Measurements from ENCODE around the gene ZFR. TPM values are rescaled to one million over a fixed set of nuclear protein-coding genes. Genes with fewer than 3 reads are reported as not detected.
A peak's percentile ranks its signal among the peaks of the same experiment; 100 is the strongest.

The ZFR gene
- total and polyA plus RNA-seq, 9 of the 15 experiments (the other 6 are each of a cell fraction or from before 2014, with no cell fraction given): 35.5 to 108 (median 71.1) TPM

DNA sequence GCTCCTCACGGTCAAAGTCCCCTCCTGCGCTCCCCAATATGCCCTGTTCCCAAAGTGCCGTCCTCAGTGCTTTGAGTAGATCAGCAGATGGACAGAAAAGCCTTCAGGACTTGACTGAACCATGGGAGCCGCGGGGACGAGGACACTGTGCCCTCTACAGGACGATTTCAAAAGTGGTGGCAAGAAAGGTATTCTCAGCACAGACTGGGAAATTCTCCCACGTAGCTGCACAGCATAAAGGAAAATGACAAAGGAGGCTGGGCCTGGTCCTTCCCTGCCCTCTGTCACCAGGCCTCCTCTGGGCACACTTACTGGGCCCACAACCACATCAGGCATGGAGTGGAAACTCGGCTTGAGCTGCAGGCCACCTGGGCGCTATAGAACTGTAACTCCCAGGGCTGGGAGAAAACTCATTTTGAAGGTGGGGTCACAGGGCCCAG is 115.1 kb downstream of the ZFR start (continued):
- TF ChIP-seq, protein P1, sequence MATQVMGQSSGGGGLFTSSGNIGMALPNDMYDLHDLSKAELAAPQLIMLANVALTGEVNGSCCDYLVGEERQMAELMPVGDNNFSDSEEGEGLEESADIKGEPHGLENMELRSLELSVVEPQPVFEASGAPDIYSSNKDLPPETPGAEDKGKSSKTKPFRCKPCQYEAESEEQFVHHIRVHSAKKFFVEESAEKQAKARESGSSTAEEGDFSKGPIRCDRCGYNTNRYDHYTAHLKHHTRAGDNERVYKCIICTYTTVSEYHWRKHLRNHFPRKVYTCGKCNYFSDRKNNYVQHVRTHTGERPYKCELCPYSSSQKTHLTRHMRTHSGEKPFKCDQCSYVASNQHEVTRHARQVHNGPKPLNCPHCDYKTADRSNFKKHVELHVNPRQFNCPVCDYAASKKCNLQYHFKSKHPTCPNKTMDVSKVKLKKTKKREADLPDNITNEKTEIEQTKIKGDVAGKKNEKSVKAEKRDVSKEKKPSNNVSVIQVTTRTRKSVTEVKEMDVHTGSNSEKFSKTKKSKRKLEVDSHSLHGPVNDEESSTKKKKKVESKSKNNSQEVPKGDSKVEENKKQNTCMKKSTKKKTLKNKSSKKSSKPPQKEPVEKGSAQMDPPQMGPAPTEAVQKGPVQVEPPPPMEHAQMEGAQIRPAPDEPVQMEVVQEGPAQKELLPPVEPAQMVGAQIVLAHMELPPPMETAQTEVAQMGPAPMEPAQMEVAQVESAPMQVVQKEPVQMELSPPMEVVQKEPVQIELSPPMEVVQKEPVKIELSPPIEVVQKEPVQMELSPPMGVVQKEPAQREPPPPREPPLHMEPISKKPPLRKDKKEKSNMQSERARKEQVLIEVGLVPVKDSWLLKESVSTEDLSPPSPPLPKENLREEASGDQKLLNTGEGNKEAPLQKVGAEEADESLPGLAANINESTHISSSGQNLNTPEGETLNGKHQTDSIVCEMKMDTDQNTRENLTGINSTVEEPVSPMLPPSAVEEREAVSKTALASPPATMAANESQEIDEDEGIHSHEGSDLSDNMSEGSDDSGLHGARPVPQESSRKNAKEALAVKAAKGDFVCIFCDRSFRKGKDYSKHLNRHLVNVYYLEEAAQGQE (IDR thresholded peaks at IDR 0.05; ENCODE audit: borderline replicate concordance): peak; percentile 84
- TF ChIP-seq, protein P1 (CRISPR knock-in tag; IDR thresholded peaks at IDR 0.05; ENCODE audit: low read depth): no peak
- TF ChIP-seq ESRRA (IDR thresholded peaks at IDR 0.05; ENCODE audit: borderline replicate concordance, low read depth): 0 out of 2 replicates have a peak, but pooled peaks have one; percentile 28
- TF ChIP-seq ARID2 (IDR thresholded peaks at IDR 0.05): 0 out of 2 replicates have a peak, but pooled peaks have one; percentile 23
- TF ChIP-seq JUND (IDR thresholded peaks at IDR 0.05; ENCODE audit: borderline replicate concordance, low read depth, low read length): 0 out of 2 replicates have a peak, but pooled peaks have one; percentile 41
- no peak for TF ChIP-seq JUND (tag; IDR thresholded peaks at IDR 0.05; ENCODE audit: borderline replicate concordance, low read depth, low read length)
- peak in 1 of 2 experiments; percentile 42; a peak in 1 of 4 replicates for TF ChIP-seq KDM1A (IDR thresholded peaks at IDR 0.05)
- TF ChIP-seq STAG1 (CRISPR knock-in tag; IDR thresholded peaks at IDR 0.05; ENCODE audit: borderline replicate concordance): peak; percentile 75; the same call in 1 of the 2 replicates
- TF ChIP-seq TCF3 (CRISPR knock-in tag; IDR thresholded peaks at IDR 0.05): no peak
- peak in 1 of 2 experiments; percentile 75; a peak in 2 of 3 replicates for TF ChIP-seq CBX3 (IDR thresholded peaks at IDR 0.05; ENCODE audit: borderline replicate concordance in 1 of 2, low read length in 2 of 2)
- peak; percentile 13; the same call in 1 of the 2 replicates for TF ChIP-seq BHLHE40 (IDR thresholded peaks at IDR 0.05; ENCODE audit: low read length)
- TF ChIP-seq, protein P2, sequence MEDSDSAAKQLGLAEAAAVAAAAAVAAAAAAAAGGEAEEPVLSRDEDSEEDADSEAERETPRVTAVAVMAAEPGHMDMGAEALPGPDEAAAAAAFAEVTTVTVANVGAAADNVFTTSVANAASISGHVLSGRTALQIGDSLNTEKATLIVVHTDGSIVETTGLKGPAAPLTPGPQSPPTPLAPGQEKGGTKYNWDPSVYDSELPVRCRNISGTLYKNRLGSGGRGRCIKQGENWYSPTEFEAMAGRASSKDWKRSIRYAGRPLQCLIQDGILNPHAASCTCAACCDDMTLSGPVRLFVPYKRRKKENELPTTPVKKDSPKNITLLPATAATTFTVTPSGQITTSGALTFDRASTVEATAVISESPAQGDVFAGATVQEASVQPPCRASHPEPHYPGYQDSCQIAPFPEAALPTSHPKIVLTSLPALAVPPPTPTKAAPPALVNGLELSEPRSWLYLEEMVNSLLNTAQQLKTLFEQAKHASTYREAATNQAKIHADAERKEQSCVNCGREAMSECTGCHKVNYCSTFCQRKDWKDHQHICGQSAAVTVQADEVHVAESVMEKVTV (CRISPR knock-in tag; IDR thresholded peaks at IDR 0.05): peak; percentile 74
- peak in 1 of 2 experiments; percentile 36; a peak in 1 of 4 replicates for TF ChIP-seq RCOR1 (IDR thresholded peaks at IDR 0.05; ENCODE audit: borderline replicate concordance in 1 of 2, low read depth in 2 of 2, low read length in 2 of 2)
- peak; percentile 84 for TF ChIP-seq BCOR (IDR thresholded peaks at IDR 0.05)
- no peak for TF ChIP-seq NELFE (IDR thresholded peaks at IDR 0.05; ENCODE audit: insufficient read depth, insufficient read length)
- peak; percentile 91 for TF ChIP-seq SMC3 (conservative IDR thresholded peaks at IDR 0.05; ENCODE audit: insufficient read depth, low read depth, low read length)
- TF ChIP-seq STAT5A (IDR thresholded peaks at IDR 0.05; ENCODE audit: borderline replicate concordance, low read length): no peak
- no peak for TF ChIP-seq ZNF263 (CRISPR knock-in tag; IDR thresholded peaks at IDR 0.05; ENCODE audit: borderline replicate concordance)
- no peak for TF ChIP-seq MCM2 (IDR thresholded peaks at IDR 0.05; ENCODE audit: low read depth)
- TF ChIP-seq RB1 (IDR thresholded peaks at IDR 0.05; ENCODE audit: low read depth): peak; percentile 40; the same call in 1 of the 2 replicates
